Urinary bladder (tissue), 4 donors: ENCODE measurements around the gene STK39. TPM values are rescaled to one million over a fixed set of nuclear protein-coding genes. Genes with fewer than 3 reads are reported as not detected.
"Not testable (repeated sequence)": the region's sequence is repeated elsewhere in the genome, so short reads cannot be mapped to it uniquely, and the experiment has no call there.

Experiments used
- DNase-seq: peaks from one replicate; pipeline ENCODE4 v3.0.0-alpha.2; 2015; ENCODE audit errors: extremely low spot score
- H3K27ac ChIP-seq: one replicate; pipeline ENCODE4 v1.5.1; 2013; ENCODE audit warnings: low read depth, mild to moderate bottlenecking, moderate library complexity
- H3K36me3 ChIP-seq: one replicate; pipeline ENCODE4 v1.6.1; 2013; ENCODE audit warnings: mild to moderate bottlenecking, moderate library complexity; ENCODE audit not compliant: insufficient read depth
- H3K4me1 ChIP-seq: one replicate; pipeline ENCODE4 v1.6.1; 2013; ENCODE audit warnings: mild to moderate bottlenecking, moderate library complexity; ENCODE audit not compliant: insufficient read depth
- H3K4me3 ChIP-seq: one replicate; pipeline ENCODE4 v1.5.1; 2013; ENCODE audit warnings: low read depth, low read length
- WGBS: extraction: QIAGEN DNeasy Blood & Tissue Kit; methylation state at CpG from one replicate; pipeline ENCODE4 v1.1.7; 2013; 5-methylcytosine and 5-hydroxymethylcytosine counted together
- polyA plus RNA-seq: library from polyadenylated mRNA; stranded (reverse); fragments of 200-250 nt; gene quantifications from one replicate; pipeline ENCODE4 v1.2.3, GENCODE V29; 2013
- total RNA-seq: library from RNA; depleted of rRNA; stranded (reverse); fragments of >200 nt; gene quantifications from one replicate; pipeline ENCODE4 v1.2.3, GENCODE V29; 2014
- donor health status: healthy with polysubstance abuse.
- donor health status: healthy.

Gene STK39
- total and polyA plus RNA-seq, 2 donors = 17.5 to 37.7 TPM

- DNase-seq = no peak
- Histone ChIP-seq H3K4me3 (no peak overlapping the region), H3K27ac (no peak overlapping the region), H3K4me1 (no peaks in the 10 kb centered on the region), H3K36me3 (peaks cover 3% of the 10 kb centered on the region)
- WGBS = 97% methylated on average over 6 of the region's 6 CpGs
These were observed 115.0 kb downstream of the STK39 start for GRCh38 chr2:168132389-168132788.

- H3K4me1 ChIP-seq = no peaks in the 10 kb centered on the region
These were observed 117.0 kb downstream of the STK39 start for GRCh38 chr2:168130346-168130745.

GRCh38 chr2:168127371-168127770, 120.0 kb downstream of the STK39 start:
- Histone ChIP-seq H3K27ac (no peak overlapping the region), H3K4me3 (no peak overlapping the region), H3K4me1 (no peaks in the 10 kb centered on the region), H3K36me3 (peaks cover 5% of the 10 kb centered on the region)
- WGBS = 89% methylated on average over 4 of the region's 4 CpGs
- no peak for DNase-seq

More at GRCh38 chr2:168130346-168130745, 117.0 kb downstream of the STK39 start:
- H3K27ac ChIP-seq = no peak overlapping the region
- DNase-seq = no peak
- peaks cover 3% of the 10 kb centered on the region for H3K36me3 ChIP-seq
- H3K4me3 ChIP-seq = no peak overlapping the region

GRCh38 chr2:168122210-168122609, 125.2 kb downstream of the STK39 start:
- WGBS = 98% methylated on average over 1 of the region's 1 CpG
- not testable (repeated sequence) for H3K4me3 ChIP-seq, DNase-seq, H3K36me3 ChIP-seq, H3K4me1 ChIP-seq, H3K27ac ChIP-seq

- no peak for DNase-seq
- peaks cover 2% of the 10 kb centered on the region for H3K36me3 ChIP-seq
- 87% methylated on average over 3 of the region's 3 CpGs for WGBS
- no peaks in the 10 kb centered on the region for H3K4me1 ChIP-seq
- H3K27ac ChIP-seq = no peak overlapping the region
- no peak overlapping the region for H3K4me3 ChIP-seq
These were observed 126.7 kb downstream of the STK39 start for GRCh38 chr2:168120730-168121129.

- Histone ChIP-seq H3K4me1 (no peaks in the 10 kb centered on the region), H3K4me3 (no peak overlapping the region), H3K27ac (no peak overlapping the region), H3K36me3 (peaks cover 2% of the 10 kb centered on the region)
- 96% methylated on average over 4 of the region's 4 CpGs for WGBS
- no peak for DNase-seq
These were observed 127.1 kb downstream of the STK39 start for GRCh38 chr2:168120310-168120709.

GRCh38 chr2:168119515-168120141, 127.8 kb downstream of the STK39 start:
- WGBS = 42% methylated on average over 4 of the region's 4 CpGs
- H3K27ac ChIP-seq = no peak overlapping the region
- no peak overlapping the region for H3K4me3 ChIP-seq
- H3K36me3 ChIP-seq = peaks cover 2% of the 10 kb centered on the region
- DNase-seq = no peak
- H3K4me1 ChIP-seq = no peaks in the 10 kb centered on the region

GRCh38 chr2:168118733-168119514, 128.5 kb downstream of the STK39 start:
- Histone ChIP-seq H3K27ac (no peak overlapping the region), H3K4me1 (no peaks in the 10 kb centered on the region), H3K36me3 (peaks cover 2% of the 10 kb centered on the region), H3K4me3 (no peak overlapping the region)
- peak; percentile 68 for DNase-seq
- 61% methylated on average over 10 of the region's 10 CpGs for WGBS

GRCh38 chr2:168116448-168116847, 130.9 kb downstream of the STK39 start:
- DNase-seq = no peak
- Histone ChIP-seq H3K4me1 (no peaks in the 10 kb centered on the region), H3K36me3 (peaks cover 4% of the 10 kb centered on the region), H3K4me3 (no peak overlapping the region), H3K27ac (no peak overlapping the region)
- WGBS = 90% methylated on average over 2 of the region's 2 CpGs

- DNase-seq = no peak
- Histone ChIP-seq H3K27ac (no peak overlapping the region), H3K36me3 (peaks cover 4% of the 10 kb centered on the region), H3K4me1 (no peaks in the 10 kb centered on the region), H3K4me3 (no peak overlapping the region)
- 59% methylated on average over 7 of the region's 7 CpGs for WGBS
These were observed 132.8 kb downstream of the STK39 start for GRCh38 chr2:168114619-168115018.

GRCh38 chr2:168114040-168114439, 133.4 kb downstream of the STK39 start:
- Histone ChIP-seq H3K4me3 (no peak overlapping the region), H3K36me3 (peaks cover 4% of the 10 kb centered on the region), H3K4me1 (no peaks in the 10 kb centered on the region), H3K27ac (no peak overlapping the region)
- no peak for DNase-seq
- WGBS = 77% methylated on average over 2 of the region's 2 CpGs

GRCh38 chr2:168107322-168107721, 140.1 kb downstream of the STK39 start:
- Histone ChIP-seq H3K27ac (no peak overlapping the region), H3K36me3 (peaks cover 2% of the 10 kb centered on the region), H3K4me3 (no peak overlapping the region), H3K4me1 (no peaks in the 10 kb centered on the region)
- 37% methylated on average over 2 of the region's 2 CpGs for WGBS
- DNase-seq = no peak

GRCh38 chr2:168105127-168105683, 142.2 kb downstream of the STK39 start:
- Histone ChIP-seq H3K4me3 (no peak overlapping the region), H3K36me3 (no peaks in the 10 kb centered on the region), H3K27ac (no peak overlapping the region), H3K4me1 (no peaks in the 10 kb centered on the region)
- DNase-seq = no peak
- 81% methylated on average over 3 of the region's 3 CpGs for WGBS

- no peaks in the 10 kb centered on the region for H3K4me1 ChIP-seq
- no peak overlapping the region for H3K4me3 ChIP-seq
- no peak for DNase-seq
- H3K36me3 ChIP-seq = no peaks in the 10 kb centered on the region
- 91% methylated on average over 5 of the region's 5 CpGs for WGBS
- no peak overlapping the region for H3K27ac ChIP-seq
These were observed 150.0 kb downstream of the STK39 start for GRCh38 chr2:168097431-168097830.
